Trophoblast cell (in vitro differentiated cells and primary cell): ENCODE results near the gene ZNF474.
A peak's percentile ranks its signal among the peaks of the same experiment; 100 is the strongest.

Experiments used
- DNase-seq, 2 donors: peaks; one replicate each; pipeline ENCODE4 v3.0.0-alpha.2; 2016
- H2AFZ ChIP-seq: 2 replicates; pipeline ENCODE4 v1.6.1; 2013; ENCODE audit warnings: low read length, moderate library complexity, mild to moderate bottlenecking; ENCODE audit not compliant: insufficient read depth, poor library complexity
- H2AK5ac ChIP-seq: 2 replicates; pipeline ENCODE4 v1.6.1; 2013; ENCODE audit warnings: mild to moderate bottlenecking, low read length
- H2BK120ac ChIP-seq: 2 replicates; pipeline ENCODE4 v1.6.1; 2013; ENCODE audit warnings: low read length, mild to moderate bottlenecking, moderate library complexity; ENCODE audit not compliant: insufficient read depth, poor library complexity
- H2BK12ac ChIP-seq: 2 replicates; pipeline ENCODE4 v1.6.1; 2013; ENCODE audit warnings: mild to moderate bottlenecking, low read length, moderate library complexity
- H2BK5ac ChIP-seq: 2 replicates; pipeline ENCODE4 v1.6.1; 2013; ENCODE audit warnings: low read length, low read depth, moderate library complexity, mild to moderate bottlenecking; ENCODE audit not compliant: poor library complexity
- H3K14ac ChIP-seq: 2 replicates; pipeline ENCODE4 v1.6.1; 2013; ENCODE audit warnings: mild to moderate bottlenecking, low read length
- H3K18ac ChIP-seq: 2 replicates; pipeline ENCODE4 v1.6.1; 2013; ENCODE audit warnings: mild to moderate bottlenecking, low read length
- H3K23ac ChIP-seq: 2 replicates; pipeline ENCODE4 v1.6.1; 2013; ENCODE audit warnings: low read length
- H3K27ac ChIP-seq: 2 replicates; pipeline ENCODE4 v1.5.1; 2013; ENCODE audit warnings: low read depth, mild to moderate bottlenecking, inconsistent platforms, low read length, moderate library complexity
- H3K27me3 ChIP-seq: 2 replicates; pipeline ENCODE4 v1.6.1; 2013; ENCODE audit warnings: inconsistent platforms, mild to moderate bottlenecking, low read length, moderate library complexity; ENCODE audit not compliant: insufficient read depth
- H3K36me3 ChIP-seq, 2 experiments: 1 replicate in 1 of 2; 2 replicates in 1 of 2; pipeline ENCODE4 v1.6.1; 2013; ENCODE audit warnings: low read length in 2 of 2, mild to moderate bottlenecking in 2 of 2, moderate library complexity in 1 of 2; ENCODE audit not compliant: insufficient read depth in 2 of 2, control insufficient read depth in 1 of 2
- H3K4ac ChIP-seq: 2 replicates; pipeline ENCODE4 v1.6.1; 2013; ENCODE audit warnings: low read depth, mild to moderate bottlenecking, low read length, moderate library complexity
- H3K4me1 ChIP-seq, 2 experiments: 1 replicate in 1 of 2; 2 replicates in 1 of 2; pipeline ENCODE4 v1.6.1; 2013; ENCODE audit warnings: low read length in 2 of 2, mild to moderate bottlenecking in 2 of 2, moderate library complexity in 1 of 2; ENCODE audit not compliant: insufficient read depth in 2 of 2, control insufficient read depth in 1 of 2
- H3K4me2 ChIP-seq: 2 replicates; pipeline ENCODE4 v1.6.1; 2013; ENCODE audit warnings: inconsistent platforms, mild to moderate bottlenecking, low read length, moderate library complexity
- H3K4me3 ChIP-seq: 2 replicates; pipeline ENCODE4 v1.5.1; 2013; ENCODE audit warnings: mild to moderate bottlenecking, low read depth, low read length, inconsistent platforms
- H3K79me1 ChIP-seq: one replicate; pipeline ENCODE4 v1.6.1; 2013; ENCODE audit warnings: low read length
- H3K79me2 ChIP-seq: 2 replicates; pipeline ENCODE4 v1.6.1; 2013; ENCODE audit warnings: low read length, mild to moderate bottlenecking; ENCODE audit not compliant: control insufficient read depth, insufficient read depth, poor library complexity
- H3K9ac ChIP-seq: 2 replicates; pipeline ENCODE4 v1.6.1; 2013; ENCODE audit warnings: mild to moderate bottlenecking, low read length
- H3K9me3 ChIP-seq: 2 replicates; pipeline ENCODE4 v1.6.1; 2013; ENCODE audit warnings: low read depth, mild to moderate bottlenecking, control low read depth, inconsistent platforms, low read length; ENCODE audit not compliant: insufficient read depth
- H4K12ac ChIP-seq: 2 replicates; pipeline ENCODE4 v1.6.1; 2013; ENCODE audit warnings: low read depth, mild to moderate bottlenecking, low read length, moderate library complexity
- H4K8ac ChIP-seq: 2 replicates; pipeline ENCODE4 v1.6.1; 2013; ENCODE audit warnings: low read depth, mild to moderate bottlenecking, low read length, moderate library complexity
- H4K91ac ChIP-seq: one replicate; pipeline ENCODE4 v1.6.1; 2013; ENCODE audit warnings: low read depth, mild to moderate bottlenecking, low read length, moderate library complexity
- WGBS: extraction: QIAGEN DNeasy Blood & Tissue Kit; methylation state at CpG from one replicate; pipeline ENCODE4 v1.1.7; 2013; ENCODE audit warnings: missing lambda C conversion rate; ENCODE audit not compliant: insufficient read length, insufficient coverage; ENCODE audit errors: extremely low coverage; 5-methylcytosine and 5-hydroxymethylcytosine counted together

The ZNF474 gene

GRCh38 chr5:122095158-122095557 is 34.2 kb upstream of the ZNF474 start:
- Histone ChIP-seq H3K4me3 (no peak overlapping the region), H3K9ac (no peak overlapping the region), H3K4me2 (no peak overlapping the region), H3K18ac (no peak overlapping the region), H2BK5ac (no peak overlapping the region), H2AK5ac (no peak overlapping the region), H4K91ac (no peak overlapping the region), H4K12ac (no peak overlapping the region), H3K4ac (no peak overlapping the region), H3K79me1 (no peaks in the 10 kb centered on the region), H2BK120ac (no peak overlapping the region), H2BK12ac (no peak overlapping the region), H3K23ac (no peak overlapping the region), H3K9me3 (no peaks in the 10 kb centered on the region), H3K27ac (no peak overlapping the region), H3K79me2 (no peaks in the 10 kb centered on the region), H4K8ac (no peak overlapping the region), H3K14ac (no peak overlapping the region), H2AFZ (no peak overlapping the region), H3K36me3 (no peaks in the 10 kb centered on the region), H3K4me1 (peaks cover 4 to 5% of the 10 kb centered on the region in 2 experiments), H3K27me3 (no peaks in the 10 kb centered on the region)
- WGBS: no CpG with 5 or more reads among the region's 3 CpGs
- no peak for DNase-seq

GRCh38 chr5:122097391-122097790 is 32.0 kb upstream of the ZNF474 start:
- Histone ChIP-seq H3K27me3 (no peaks in the 10 kb centered on the region), H3K9ac (no peak overlapping the region), H3K27ac (no peak overlapping the region)

GRCh38 chr5:122099060-122099790 is 30.1 kb upstream of the ZNF474 start:
- no peak overlapping the region for H3K4ac ChIP-seq
- no peak overlapping the region for H3K4me2 ChIP-seq
- no peaks in the 10 kb centered on the region for H3K79me2 ChIP-seq
- H3K36me3 ChIP-seq: no peaks in the 10 kb centered on the region
- H3K4me3 ChIP-seq: no peak overlapping the region
- no peaks in the 10 kb centered on the region for H3K79me1 ChIP-seq
- no peak overlapping the region for H4K8ac ChIP-seq
- H2BK5ac ChIP-seq: no peak overlapping the region
- WGBS: no CpG with 5 or more reads among the region's 6 CpGs
- H3K18ac ChIP-seq: no peak overlapping the region
- no peak overlapping the region for H2AFZ ChIP-seq
- no peak overlapping the region for H4K12ac ChIP-seq
- no peak overlapping the region for H3K9ac ChIP-seq
- H3K4me1 ChIP-seq: peaks cover 4 to 5% of the 10 kb centered on the region in 2 experiments
- no peak overlapping the region for H3K14ac ChIP-seq
- no peaks in the 10 kb centered on the region for H3K9me3 ChIP-seq
- no peak overlapping the region for H4K91ac ChIP-seq
- no peak overlapping the region for H3K27ac ChIP-seq
- no peak overlapping the region for H2BK120ac ChIP-seq
- H3K23ac ChIP-seq: no peak overlapping the region
- no peak overlapping the region for H2BK12ac ChIP-seq
- H3K27me3 ChIP-seq: no peaks in the 10 kb centered on the region
- DNase-seq: peak in 1 of 2 donors; percentile 19
- no peak overlapping the region for H2AK5ac ChIP-seq

More at GRCh38 chr5:122097391-122097790, 32.0 kb upstream of the ZNF474 start:
- Histone ChIP-seq H3K79me2 (no peaks in the 10 kb centered on the region), H4K12ac (no peak overlapping the region), H3K36me3 (no peaks in the 10 kb centered on the region), H3K14ac (no peak overlapping the region), H3K4me2 (no peak overlapping the region), H2BK120ac (no peak overlapping the region), H4K8ac (no peak overlapping the region), H3K4ac (no peak overlapping the region), H3K4me1 (peaks cover 4 to 5% of the 10 kb centered on the region in 2 experiments), H2AK5ac (no peak overlapping the region), H2BK5ac (no peak overlapping the region), H3K9me3 (no peaks in the 10 kb centered on the region), H3K23ac (no peak overlapping the region), H2BK12ac (no peak overlapping the region), H3K4me3 (no peak overlapping the region), H2AFZ (no peak overlapping the region), H4K91ac (no peak overlapping the region), H3K18ac (no peak overlapping the region), H3K79me1 (no peaks in the 10 kb centered on the region)
- WGBS: no CpG with 5 or more reads among the region's 1 CpG
- DNase-seq: no peak

- Histone ChIP-seq H3K18ac (no peak overlapping the region), H3K79me2 (no peaks in the 10 kb centered on the region), H3K14ac (no peak overlapping the region), H3K9ac (no peak overlapping the region), H2AK5ac (no peak overlapping the region), H3K27ac (no peak overlapping the region), H3K4me1 (peaks cover 4 to 5% of the 10 kb centered on the region in 2 experiments), H3K36me3 (no peaks in the 10 kb centered on the region), H4K12ac (no peak overlapping the region), H2BK5ac (no peak overlapping the region), H3K27me3 (no peaks in the 10 kb centered on the region), H3K4ac (no peak overlapping the region), H3K23ac (no peak overlapping the region), H3K4me2 (no peak overlapping the region), H2BK12ac (no peak overlapping the region), H3K79me1 (no peaks in the 10 kb centered on the region), H4K91ac (no peak overlapping the region), H3K9me3 (no peaks in the 10 kb centered on the region), H2BK120ac (no peak overlapping the region), H4K8ac (no peak overlapping the region), H3K4me3 (no peak overlapping the region), H2AFZ (no peak overlapping the region)
- WGBS: no CpG with 5 or more reads among the region's 4 CpGs
- DNase-seq: peak in 1 of 2 donors; percentile 56
Measured at GRCh38 chr5:122101636-122102285, 27.6 kb upstream of the ZNF474 start.
